Loucy (cell line): ENCODE data around the gene KCNJ6.

ENCODE experiments used
- EZH2phosphoT487 ChIP-seq: fragments of 200-600 bp; IDR thresholded peaks from 2 replicates; pipeline ENCODE4 v1.6.1; 2018; ENCODE audit warnings: antibody characterized with exemption, mild to moderate bottlenecking, moderate library complexity, borderline replicate concordance
- TF ChIP-seq, protein P1 (sequence below): fragments of 200-600 bp; sonication (generic); conservative IDR thresholded peaks from 2 replicates; pipeline ENCODE4 v1.5.1; 2014; ENCODE audit warnings: mild to moderate bottlenecking, antibody characterized with exemption, low read length

- TF ChIP-seq, protein P1, sequence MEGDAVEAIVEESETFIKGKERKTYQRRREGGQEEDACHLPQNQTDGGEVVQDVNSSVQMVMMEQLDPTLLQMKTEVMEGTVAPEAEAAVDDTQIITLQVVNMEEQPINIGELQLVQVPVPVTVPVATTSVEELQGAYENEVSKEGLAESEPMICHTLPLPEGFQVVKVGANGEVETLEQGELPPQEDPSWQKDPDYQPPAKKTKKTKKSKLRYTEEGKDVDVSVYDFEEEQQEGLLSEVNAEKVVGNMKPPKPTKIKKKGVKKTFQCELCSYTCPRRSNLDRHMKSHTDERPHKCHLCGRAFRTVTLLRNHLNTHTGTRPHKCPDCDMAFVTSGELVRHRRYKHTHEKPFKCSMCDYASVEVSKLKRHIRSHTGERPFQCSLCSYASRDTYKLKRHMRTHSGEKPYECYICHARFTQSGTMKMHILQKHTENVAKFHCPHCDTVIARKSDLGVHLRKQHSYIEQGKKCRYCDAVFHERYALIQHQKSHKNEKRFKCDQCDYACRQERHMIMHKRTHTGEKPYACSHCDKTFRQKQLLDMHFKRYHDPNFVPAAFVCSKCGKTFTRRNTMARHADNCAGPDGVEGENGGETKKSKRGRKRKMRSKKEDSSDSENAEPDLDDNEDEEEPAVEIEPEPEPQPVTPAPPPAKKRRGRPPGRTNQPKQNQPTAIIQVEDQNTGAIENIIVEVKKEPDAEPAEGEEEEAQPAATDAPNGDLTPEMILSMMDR = no peak
- no peak for TF ChIP-seq EZH2phosphoT487
Measured at GRCh38 chr21:37767984-37768383, 148.3 kb downstream of the KCNJ6 start.
